HG02870 (cell line): ENCODE measurements around the gene CRY2.
"Not testable (repeated sequence)": the region's sequence is repeated elsewhere in the genome, so short reads cannot be mapped to it uniquely, and the experiment has no call there.

Source experiments
- ATAC-seq: cut with Tn5 transposase; IDR thresholded peaks from one replicate; pipeline ENCODE4 v1.9.1; 2021; ENCODE audit warnings: mild to moderate bottlenecking, moderate library complexity; ENCODE audit not compliant: unreplicated experiment

Gene CRY2

DNA sequence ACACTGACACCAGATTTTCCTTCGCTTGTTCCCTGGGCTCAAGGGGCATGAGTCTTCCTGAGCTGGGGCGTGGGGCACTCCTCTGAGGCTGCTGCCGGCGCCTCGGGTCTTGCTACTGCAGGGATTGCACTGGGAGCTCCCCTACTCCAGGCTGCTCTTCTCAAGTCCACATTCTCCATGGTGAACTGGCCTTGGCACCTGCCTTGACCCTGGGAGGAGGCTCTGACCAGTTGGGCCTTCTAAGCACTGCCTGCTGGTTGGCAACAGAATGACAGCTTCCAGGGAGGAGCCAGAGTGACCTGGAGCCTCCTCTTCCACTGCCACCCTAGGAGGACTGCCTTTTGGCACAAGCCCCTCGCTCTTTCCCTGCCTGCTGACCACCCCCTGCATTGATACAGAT, 50.3 kb downstream of the CRY2 start:
- ATAC-seq: no peak

DNA sequence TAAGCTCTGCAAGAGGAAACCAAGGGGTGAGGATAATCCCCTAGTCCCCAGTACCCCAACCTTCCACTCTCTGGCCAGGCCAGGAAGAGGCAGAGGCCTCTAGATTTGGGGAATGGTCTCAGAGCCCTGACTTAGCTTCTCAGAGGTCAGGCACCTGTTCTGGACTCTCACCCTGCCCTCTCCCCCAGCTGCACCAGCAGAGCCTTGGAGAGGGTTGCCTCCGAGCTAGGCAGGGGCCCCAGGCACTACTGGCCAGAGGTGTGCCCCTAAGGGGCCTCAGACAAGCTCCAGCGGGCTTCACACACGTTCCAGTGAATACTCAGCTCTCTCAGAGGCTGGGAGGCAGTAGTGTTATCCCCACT, 51.8 kb downstream of the CRY2 start:
- no peak for ATAC-seq

GRCh38 chr11:45899448-45900174, 52.3 kb downstream of the CRY2 start:
- ATAC-seq: peak; percentile 67

DNA sequence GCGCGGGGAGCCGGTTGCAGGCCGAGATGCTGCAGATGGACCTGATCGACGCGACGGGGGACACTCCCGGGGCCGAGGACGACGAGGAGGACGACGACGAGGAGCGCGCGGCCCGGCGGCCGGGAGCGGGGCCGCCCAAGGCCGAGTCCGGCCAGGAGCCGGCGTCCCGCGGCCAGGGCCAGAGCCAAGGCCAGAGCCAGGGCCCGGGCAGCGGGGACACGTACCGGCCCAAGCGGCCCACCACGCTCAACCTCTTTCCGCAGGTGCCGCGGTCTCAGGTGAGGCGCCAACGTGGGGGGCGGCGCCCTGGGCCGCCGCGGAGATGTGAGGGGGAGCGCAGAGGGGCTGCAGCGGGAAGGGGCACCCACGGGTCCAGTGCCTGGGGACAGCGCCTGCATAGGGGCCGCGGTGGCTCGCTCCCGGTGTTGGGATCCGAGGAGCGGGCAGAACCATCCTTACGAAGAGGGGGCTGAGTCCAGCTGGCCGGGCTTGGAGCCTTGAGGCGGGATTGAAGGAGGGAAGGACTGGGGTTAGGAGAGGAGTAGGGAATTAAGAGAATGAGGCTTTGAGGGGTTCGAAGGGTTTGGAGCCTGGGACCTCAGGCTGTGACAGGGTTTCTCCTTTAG, 53.0 kb downstream of the CRY2 start:
- ATAC-seq: not testable (repeated sequence)

- ATAC-seq: no peak
Observed at GRCh38 chr11:45900916-45901617, 53.8 kb downstream of the CRY2 start.

DNA sequence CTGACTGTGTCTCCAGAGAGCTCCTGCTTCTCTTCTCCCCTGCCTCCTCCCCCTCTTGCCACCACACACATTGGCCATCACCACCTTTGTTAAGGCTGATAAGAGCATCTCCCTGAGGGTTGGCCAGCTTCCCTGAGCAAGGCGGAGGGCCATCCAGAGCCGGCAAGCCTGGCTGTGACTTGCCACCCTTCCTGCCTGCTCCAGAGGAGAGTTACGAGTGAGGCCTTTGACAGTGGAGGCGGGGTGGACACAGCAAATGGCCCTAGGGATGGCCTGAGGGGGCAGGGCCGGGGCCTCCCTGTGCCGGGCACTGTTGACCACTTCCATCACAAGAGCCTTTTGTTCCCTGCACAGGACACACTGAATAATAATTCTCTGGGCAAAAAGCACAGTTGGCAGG, 54.4 kb downstream of the CRY2 start:
- ATAC-seq: no peak

DNA sequence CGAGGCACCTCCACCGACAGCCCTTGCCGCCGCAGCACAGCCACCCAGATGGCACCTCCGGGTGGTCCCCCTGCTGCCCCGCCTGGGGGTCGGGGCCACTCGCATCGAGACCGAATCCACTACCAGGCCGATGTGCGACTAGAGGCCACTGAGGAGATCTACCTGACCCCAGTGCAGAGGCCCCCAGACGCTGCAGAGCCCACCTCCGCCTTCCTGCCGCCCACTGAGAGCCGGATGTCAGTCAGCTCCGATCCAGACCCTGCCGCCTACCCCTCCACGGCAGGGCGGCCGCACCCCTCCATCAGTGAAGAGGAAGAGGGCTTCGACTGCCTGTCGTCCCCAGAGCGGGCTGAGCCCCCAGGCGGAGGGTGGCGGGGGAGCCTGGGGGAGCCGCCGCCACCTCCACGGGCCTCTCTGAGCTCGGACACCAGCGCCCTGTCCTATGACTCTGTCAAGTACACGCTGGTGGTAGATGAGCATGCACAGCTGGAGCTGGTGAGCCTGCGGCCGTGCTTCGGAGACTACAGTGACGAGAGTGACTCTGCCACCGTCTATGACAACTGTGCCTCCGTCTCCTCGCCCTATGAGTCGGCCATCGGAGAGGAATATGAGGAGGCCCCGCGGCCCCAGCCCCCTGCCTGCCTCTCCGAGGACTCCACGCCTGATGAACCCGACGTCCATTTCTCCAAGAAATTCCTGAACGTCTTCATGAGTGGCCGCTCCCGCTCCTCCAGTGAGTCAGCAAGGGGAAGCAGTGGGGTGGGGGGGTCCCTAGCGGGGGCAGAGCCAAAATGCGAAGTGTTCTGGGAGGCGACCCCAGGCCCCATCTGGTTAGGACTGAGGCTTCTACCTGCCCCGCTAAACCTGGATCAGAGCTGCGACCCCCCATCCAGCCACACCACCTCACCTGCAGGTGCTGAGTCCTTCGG, 55.4 kb downstream of the CRY2 start:
- no peak for ATAC-seq

DNA sequence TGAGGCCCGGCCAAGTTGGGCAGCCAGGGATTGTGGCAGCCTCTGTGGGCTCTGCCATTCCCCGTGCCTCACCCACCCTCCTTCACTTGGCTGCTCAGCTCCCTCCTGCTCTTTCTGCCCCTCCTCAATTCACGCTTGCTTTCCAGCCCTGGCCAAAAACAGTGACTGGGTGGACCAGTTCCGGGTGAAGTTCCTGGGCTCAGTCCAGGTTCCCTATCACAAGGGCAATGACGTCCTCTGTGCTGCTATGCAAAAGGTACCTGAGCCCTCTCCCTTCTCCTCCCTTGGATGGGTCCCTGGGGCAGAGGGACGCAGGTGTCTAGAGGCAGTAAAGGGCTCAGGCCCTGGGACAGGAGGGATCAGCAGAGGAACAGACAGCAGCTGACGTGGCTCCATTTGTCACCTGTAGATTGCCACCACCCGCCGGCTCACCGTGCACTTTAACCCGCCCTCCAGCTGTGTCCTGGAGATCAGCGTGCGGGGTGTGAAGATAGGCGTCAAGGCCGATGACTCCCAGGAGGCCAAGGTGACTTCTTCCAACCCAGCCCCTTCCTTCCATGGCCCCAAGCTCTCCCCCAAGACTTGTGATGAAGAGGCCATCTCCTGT, 57.1 kb downstream of the CRY2 start:
- no peak for ATAC-seq

DNA sequence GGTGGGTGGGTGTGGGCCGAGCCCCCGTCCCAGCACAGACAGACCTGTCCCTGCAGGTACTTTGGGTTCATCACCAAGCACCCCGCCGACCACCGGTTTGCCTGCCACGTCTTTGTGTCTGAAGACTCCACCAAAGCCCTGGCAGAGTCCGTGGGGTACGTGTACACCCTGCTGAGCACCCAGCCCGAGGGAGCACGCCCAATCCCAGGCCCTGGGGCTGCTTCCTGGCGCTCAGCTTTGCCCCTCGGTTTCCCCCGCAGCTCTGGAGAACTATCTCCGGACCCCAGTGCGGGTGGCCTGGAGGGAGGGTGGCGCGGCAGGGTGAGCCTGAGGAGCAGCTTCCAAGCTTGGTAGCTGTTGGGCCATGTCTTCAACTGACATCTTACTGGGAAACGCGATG, 57.8 kb downstream of the CRY2 start:
- ATAC-seq: no peak

- ATAC-seq: not testable (repeated sequence)
Observed at GRCh38 chr11:45905576-45905975, 58.3 kb downstream of the CRY2 start.

GRCh38 chr11:45906096-45906682, 58.9 kb downstream of the CRY2 start:
- no peak for ATAC-seq

DNA sequence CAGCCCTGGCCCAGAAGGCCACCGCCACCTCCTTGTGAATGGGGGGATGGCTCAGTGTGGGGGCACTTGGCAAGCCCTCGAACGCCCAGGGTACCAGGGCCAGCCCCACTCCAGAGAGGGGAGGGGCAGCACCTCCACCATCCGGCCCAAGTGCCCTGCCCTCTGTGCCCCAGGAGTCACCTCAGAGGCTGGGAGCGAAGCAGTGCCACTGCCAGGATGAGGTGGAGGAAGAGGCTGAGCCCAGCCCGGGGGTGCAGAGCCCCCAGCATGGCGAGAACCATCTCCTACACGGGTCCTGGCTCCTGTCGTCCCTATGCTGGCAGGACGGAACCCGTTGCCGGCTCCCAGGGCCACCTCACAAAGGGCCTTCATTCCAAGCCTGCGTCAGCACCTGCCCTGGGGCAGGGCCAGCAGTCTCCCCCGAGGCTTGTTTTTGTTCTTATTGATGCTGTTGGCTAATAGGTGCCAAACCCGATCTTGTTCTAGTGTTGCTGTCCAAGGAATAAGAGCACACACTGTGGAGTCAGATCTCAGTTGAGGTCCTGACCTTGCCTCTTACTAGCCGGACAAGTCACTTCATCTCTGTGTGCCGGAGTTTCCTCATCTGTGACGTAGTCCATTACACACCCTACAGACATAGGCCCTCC, 59.8 kb downstream of the CRY2 start, which contains the start of gene FREY1:
TSS of gene FREY1 (minus strand) at position 307 of the 647 bp plus-strand sequence. CDS start at position 281, 26 bp downstream.
- ATAC-seq: no peak

- no peak for ATAC-seq
Observed at GRCh38 chr11:45907911-45908370, 60.7 kb downstream of the CRY2 start.

DNA sequence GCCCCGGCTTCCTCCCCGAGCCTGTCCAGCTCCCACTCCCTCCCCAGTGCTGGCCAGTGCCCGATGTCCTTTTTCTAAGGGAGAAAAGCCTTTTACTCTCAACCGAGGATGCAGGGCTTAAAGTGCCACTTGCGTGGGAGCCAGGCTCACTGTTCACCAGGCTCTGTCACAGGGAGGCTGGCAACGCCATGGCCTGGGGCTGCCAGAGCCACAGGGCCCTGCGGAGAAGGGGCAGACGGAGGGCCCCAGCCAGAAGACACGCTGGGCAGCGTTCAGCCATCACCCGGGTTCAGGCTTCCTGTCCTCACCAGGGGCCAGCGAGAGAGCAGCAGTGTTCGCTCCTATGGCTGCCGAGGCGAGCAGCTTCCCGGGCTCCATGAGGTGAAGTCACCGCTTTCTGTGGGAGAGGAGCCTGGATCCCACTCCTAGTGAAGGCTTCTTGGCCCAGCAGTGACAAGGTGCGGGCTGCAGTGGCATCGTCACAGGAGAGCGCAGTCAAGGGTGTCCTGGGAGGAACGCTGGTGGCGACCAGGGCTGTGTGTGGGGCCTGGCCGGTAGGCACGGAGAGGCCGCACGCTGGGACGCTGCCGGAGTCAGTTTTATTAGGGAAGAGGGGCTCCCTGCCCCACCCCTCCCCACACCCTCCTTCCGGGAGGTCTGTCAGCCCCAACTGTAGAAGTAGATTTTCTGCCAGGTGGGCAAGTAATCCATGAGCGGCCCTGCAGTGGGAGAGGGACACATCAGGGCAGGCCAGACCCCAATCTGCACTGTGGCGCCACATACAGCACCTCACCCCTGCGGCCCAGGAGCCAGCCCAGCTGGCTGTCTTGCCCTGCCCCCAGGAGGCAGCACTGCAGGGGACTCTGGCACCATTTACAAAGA, 62.6 kb downstream of the CRY2 start:
- no peak for ATAC-seq

GRCh38 chr11:45910623-45911022, 63.3 kb downstream of the CRY2 start:
- no peak for ATAC-seq

GRCh38 chr11:45913514-45913913, 66.2 kb downstream of the CRY2 start:
- ATAC-seq: no peak

- ATAC-seq: no peak
Observed at GRCh38 chr11:45913942-45914635, 66.8 kb downstream of the CRY2 start.

DNA sequence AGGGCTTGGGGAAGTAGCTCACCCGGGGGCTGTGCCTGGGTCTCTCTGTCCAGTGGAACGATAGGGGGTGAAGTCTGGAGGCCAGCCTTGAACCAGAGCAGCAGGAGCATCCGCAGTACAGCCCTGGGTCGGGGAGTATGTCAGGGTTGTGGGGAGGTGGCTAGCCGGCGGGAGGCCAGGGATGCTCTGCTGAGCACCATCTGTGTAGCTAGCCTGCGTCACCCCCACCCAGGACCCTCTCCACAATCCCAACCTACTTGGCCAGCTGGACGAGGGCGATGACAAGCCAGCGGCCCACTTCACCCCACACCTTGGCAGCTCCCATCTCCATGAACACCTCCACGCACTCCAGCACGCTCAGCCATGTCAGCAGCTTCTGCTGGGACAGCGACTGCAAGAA, 68.2 kb downstream of the CRY2 start:
- no peak for ATAC-seq
